Measurements from ENCODE around the gene ZNF618. TPM values are rescaled to one million over a fixed set of nuclear protein-coding genes. Genes with fewer than 3 reads are reported as not detected.

The ZNF618 gene
- total RNA-seq, 2 donors from 2014 or later = 0.33 to 1.4 TPM

GRCh38 chr9:113955076-113955752 lies 79.1 kb downstream of the ZNF618 start:
- H3K4me3 Mint-ChIP-seq = no peak overlapping the region
- H3K27ac Mint-ChIP-seq = no peak overlapping the region
- no peak for ATAC-seq
- no peaks in the 10 kb centered on the region for H3K36me3 Mint-ChIP-seq
- H3K27me3 Mint-ChIP-seq = no peaks in the 10 kb centered on the region
- no peaks in the 10 kb centered on the region for H3K4me1 Mint-ChIP-seq (ENCODE audit: low read depth in 2 of 2)
- no peak for DNase-seq (ENCODE audit: low spot score)
- H3K9me3 Mint-ChIP-seq = no peaks in the 10 kb centered on the region

DNA sequence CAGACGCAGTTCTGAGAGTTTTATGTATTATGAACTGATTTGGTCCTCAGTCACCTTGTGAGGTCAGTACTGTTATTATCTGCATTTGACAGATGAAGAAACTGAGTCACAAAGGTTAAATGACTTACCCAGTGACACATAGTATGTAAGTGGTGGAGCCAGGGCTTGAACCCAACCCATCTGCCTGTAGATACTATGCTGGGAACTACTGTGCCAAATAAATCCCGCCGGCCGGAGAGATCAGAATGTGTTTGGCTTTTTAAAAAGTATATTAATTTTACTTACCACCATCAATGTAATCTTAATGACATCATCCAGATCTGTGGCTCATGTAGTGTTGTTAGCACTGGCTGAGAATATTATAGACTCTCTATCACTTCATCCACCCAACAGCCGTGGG lies 80.8 kb downstream of the ZNF618 start:
- ATAC-seq = no peak
- Mint-ChIP-seq H3K36me3 (no peaks in the 10 kb centered on the region), H3K4me1 (ENCODE audit: low read depth in 2 of 2) (no peaks in the 10 kb centered on the region), H3K9me3 (no peaks in the 10 kb centered on the region), H3K27me3 (no peaks in the 10 kb centered on the region), H3K4me3 (no peak overlapping the region), H3K27ac (no peak overlapping the region)
- no peak for DNase-seq (ENCODE audit: low spot score)

GRCh38 chr9:113957351-113957750 lies 81.2 kb downstream of the ZNF618 start:
- H3K9me3 Mint-ChIP-seq = no peaks in the 10 kb centered on the region
- H3K27me3 Mint-ChIP-seq = no peaks in the 10 kb centered on the region
- ATAC-seq (no peak), DNase-seq (ENCODE audit: low spot score) (no peak)
- no peaks in the 10 kb centered on the region for H3K36me3 Mint-ChIP-seq
- no peak overlapping the region for H3K27ac Mint-ChIP-seq
- H3K4me1 Mint-ChIP-seq (ENCODE audit: low read depth in 2 of 2) = no peaks in the 10 kb centered on the region
- H3K4me3 Mint-ChIP-seq = no peak overlapping the region

GRCh38 chr9:113957821-113958341 lies 81.8 kb downstream of the ZNF618 start:
- H3K4me1 Mint-ChIP-seq (ENCODE audit: low read depth in 2 of 2) = no peaks in the 10 kb centered on the region
- no peaks in the 10 kb centered on the region for H3K36me3 Mint-ChIP-seq
- ATAC-seq (no peak), DNase-seq (ENCODE audit: low spot score) (no peak)
- H3K27me3 Mint-ChIP-seq = no peaks in the 10 kb centered on the region
- no peak overlapping the region for H3K27ac Mint-ChIP-seq
- H3K4me3 Mint-ChIP-seq = no peak overlapping the region
- H3K9me3 Mint-ChIP-seq = no peaks in the 10 kb centered on the region

GRCh38 chr9:113958556-113958955 lies 82.4 kb downstream of the ZNF618 start:
- H3K36me3 Mint-ChIP-seq = no peaks in the 10 kb centered on the region
- no peak for DNase-seq (ENCODE audit: low spot score)
- H3K27ac Mint-ChIP-seq = no peak overlapping the region
- no peak for ATAC-seq
- no peaks in the 10 kb centered on the region for H3K9me3 Mint-ChIP-seq
- H3K27me3 Mint-ChIP-seq = no peaks in the 10 kb centered on the region
- H3K4me1 Mint-ChIP-seq (ENCODE audit: low read depth in 2 of 2) = no peaks in the 10 kb centered on the region
- no peak overlapping the region for H3K4me3 Mint-ChIP-seq

- no peak overlapping the region for H3K27ac Mint-ChIP-seq
- no peak for ATAC-seq
- H3K9me3 Mint-ChIP-seq = no peaks in the 10 kb centered on the region
- no peaks in the 10 kb centered on the region for H3K27me3 Mint-ChIP-seq
- no peaks in the 10 kb centered on the region for H3K36me3 Mint-ChIP-seq
- no peak overlapping the region for H3K4me3 Mint-ChIP-seq
- DNase-seq (ENCODE audit: low spot score) = no peak
- no peaks in the 10 kb centered on the region for H3K4me1 Mint-ChIP-seq (ENCODE audit: low read depth in 2 of 2)
Measured at GRCh38 chr9:113960768-113961167, 84.7 kb downstream of the ZNF618 start.

DNA sequence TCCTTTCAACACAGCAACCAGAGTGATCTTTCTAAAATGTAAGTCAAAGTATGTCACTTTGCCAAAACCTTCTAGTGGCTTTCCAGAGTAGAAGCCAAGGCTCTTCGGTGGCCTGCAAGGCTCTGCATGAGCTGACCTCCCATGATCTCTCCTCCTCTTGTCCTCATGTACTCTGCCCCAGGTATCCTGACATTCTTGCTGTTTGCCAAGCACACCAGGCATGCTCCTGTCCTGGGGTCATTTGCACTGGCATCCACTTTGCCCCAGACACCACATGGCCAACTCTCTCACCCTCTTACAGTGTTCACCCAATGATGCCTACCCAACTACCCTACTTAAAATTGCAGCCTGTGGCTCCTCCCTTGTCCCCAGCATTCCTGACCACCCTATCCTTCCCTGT lies 86.3 kb downstream of the ZNF618 start:
- Mint-ChIP-seq H3K4me1 (ENCODE audit: low read depth in 2 of 2) (no peaks in the 10 kb centered on the region), H3K27me3 (no peaks in the 10 kb centered on the region), H3K4me3 (no peak overlapping the region), H3K36me3 (no peaks in the 10 kb centered on the region), H3K27ac (no peak overlapping the region), H3K9me3 (no peaks in the 10 kb centered on the region)
- ATAC-seq = no peak
- DNase-seq (ENCODE audit: low spot score) = peak; percentile 1

DNA sequence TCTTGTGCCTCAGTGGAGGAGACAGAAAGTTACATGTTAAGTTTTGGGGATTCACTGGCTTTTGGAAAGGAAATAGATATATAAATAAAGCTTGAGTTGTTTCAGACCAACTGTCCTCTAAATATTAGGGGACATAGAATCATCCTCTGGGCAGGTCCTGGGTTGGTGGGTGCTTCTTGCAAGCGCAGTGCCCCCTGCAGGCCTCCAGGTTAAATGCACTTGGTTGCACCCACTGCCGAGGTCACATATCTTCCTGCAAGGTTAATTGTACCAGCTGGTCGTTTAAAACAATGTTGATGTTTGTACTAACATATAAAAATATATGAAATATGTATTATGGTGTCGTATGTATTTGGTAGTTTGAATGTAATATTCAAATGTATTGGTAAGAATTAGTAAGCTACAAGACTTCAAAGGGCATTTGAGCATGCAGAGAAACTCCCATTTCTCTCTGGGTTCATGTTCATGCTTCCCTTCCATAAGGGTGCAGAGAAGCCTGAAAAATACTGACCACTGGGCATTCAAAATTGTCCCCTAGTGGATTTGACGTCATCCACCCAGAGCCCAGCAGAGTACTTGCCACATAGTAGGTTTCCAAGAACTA lies 87.0 kb downstream of the ZNF618 start:
- Mint-ChIP-seq H3K4me1 (ENCODE audit: low read depth in 2 of 2) (no peaks in the 10 kb centered on the region), H3K27me3 (no peaks in the 10 kb centered on the region), H3K9me3 (no peaks in the 10 kb centered on the region), H3K4me3 (no peak overlapping the region), H3K27ac (no peak overlapping the region), H3K36me3 (no peaks in the 10 kb centered on the region)
- DNase-seq (ENCODE audit: low spot score) (peak; percentile 63), ATAC-seq (no peak)

- Mint-ChIP-seq H3K4me1 (ENCODE audit: low read depth in 2 of 2) (no peaks in the 10 kb centered on the region), H3K27me3 (no peaks in the 10 kb centered on the region), H3K4me3 (no peak overlapping the region), H3K9me3 (no peaks in the 10 kb centered on the region), H3K27ac (no peak overlapping the region), H3K36me3 (no peaks in the 10 kb centered on the region)
- DNase-seq (ENCODE audit: low spot score) = peak; percentile 22
- no peak for ATAC-seq
Measured at GRCh38 chr9:113963696-113964494, 87.8 kb downstream of the ZNF618 start.

DNA sequence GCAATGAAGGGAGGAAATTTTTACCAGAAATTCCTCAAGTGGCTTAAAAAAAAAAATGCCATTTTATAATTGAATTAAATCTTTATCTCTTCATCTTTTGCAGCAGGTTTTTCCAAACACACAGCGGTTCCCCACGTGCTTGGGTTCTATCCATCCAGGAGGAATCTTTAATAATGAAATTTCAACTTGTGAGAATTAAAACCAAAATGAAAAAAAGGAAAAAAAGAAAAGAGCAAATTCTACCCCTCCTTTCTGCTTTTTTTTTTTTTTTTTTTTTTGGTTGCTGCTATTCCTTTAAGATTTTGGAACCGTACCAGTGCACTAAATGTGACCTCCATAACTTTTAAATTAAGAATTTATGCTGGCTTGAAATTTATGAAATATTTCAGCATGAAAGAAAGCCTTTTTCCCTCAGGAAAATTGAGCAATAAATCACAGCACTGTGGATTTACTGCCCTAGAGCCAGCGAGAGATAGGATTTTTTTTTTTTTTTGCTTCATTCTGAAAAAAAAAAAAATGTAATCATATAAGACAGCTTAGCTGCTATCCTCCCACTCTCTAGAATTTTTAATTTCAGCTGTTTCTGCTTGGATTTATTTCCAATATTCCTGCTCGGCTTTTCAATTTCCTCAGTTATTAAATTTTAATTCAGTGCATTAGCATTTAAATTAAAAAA lies 88.5 kb downstream of the ZNF618 start:
- DNase-seq (ENCODE audit: low spot score) (no peak), ATAC-seq (no peak)
- Mint-ChIP-seq H3K36me3 (no peaks in the 10 kb centered on the region), H3K27ac (no peak overlapping the region), H3K9me3 (no peaks in the 10 kb centered on the region), H3K27me3 (no peaks in the 10 kb centered on the region), H3K4me3 (no peak overlapping the region), H3K4me1 (ENCODE audit: low read depth in 2 of 2) (no peaks in the 10 kb centered on the region)

- DNase-seq (ENCODE audit: low spot score) (no peak), ATAC-seq (no peak)
- H3K27me3 Mint-ChIP-seq = no peaks in the 10 kb centered on the region
Measured at GRCh38 chr9:113966394-113966793, 90.3 kb downstream of the ZNF618 start.

GRCh38 chr9:113967380-113967779 lies 91.3 kb downstream of the ZNF618 start:
- H3K9me3 Mint-ChIP-seq = no peaks in the 10 kb centered on the region
- no peak overlapping the region for H3K4me3 Mint-ChIP-seq
- H3K27me3 Mint-ChIP-seq = no peaks in the 10 kb centered on the region
- no peaks in the 10 kb centered on the region for H3K4me1 Mint-ChIP-seq (ENCODE audit: low read depth in 2 of 2)
- no peaks in the 10 kb centered on the region for H3K36me3 Mint-ChIP-seq
- DNase-seq (ENCODE audit: low spot score) = no peak
- ATAC-seq = no peak
- H3K27ac Mint-ChIP-seq = no peak overlapping the region

More at GRCh38 chr9:113966394-113966793, 90.3 kb downstream of the ZNF618 start:
- Mint-ChIP-seq H3K36me3 (no peaks in the 10 kb centered on the region), H3K4me3 (no peak overlapping the region), H3K9me3 (no peaks in the 10 kb centered on the region), H3K27ac (no peak overlapping the region), H3K4me1 (ENCODE audit: low read depth in 2 of 2) (no peaks in the 10 kb centered on the region)

DNA sequence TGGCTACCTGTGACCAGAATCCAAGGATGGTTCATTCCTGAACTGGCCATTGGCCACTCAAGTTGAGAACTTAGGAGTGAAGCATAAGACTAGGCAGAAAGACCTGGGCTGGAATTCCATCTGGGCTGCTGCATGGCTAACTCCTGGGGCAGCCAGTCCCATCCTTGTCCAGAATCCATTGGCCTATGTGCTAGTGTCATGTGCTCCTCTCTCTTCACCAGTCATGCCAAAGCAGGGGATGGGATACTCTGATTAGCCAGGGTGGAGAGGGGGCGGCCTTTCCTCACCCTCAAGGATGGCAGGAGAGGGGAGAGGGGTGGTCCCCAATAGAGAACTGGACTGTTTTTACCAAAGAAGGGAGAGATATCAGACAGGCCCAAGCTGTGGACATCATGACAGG lies 93.2 kb downstream of the ZNF618 start:
- no peaks in the 10 kb centered on the region for H3K36me3 Mint-ChIP-seq
- no peaks in the 10 kb centered on the region for H3K27me3 Mint-ChIP-seq
- no peak overlapping the region for H3K4me3 Mint-ChIP-seq
- DNase-seq (ENCODE audit: low spot score) (no peak), ATAC-seq (peak in 1 of 2 donors; percentile 36)
- no peak overlapping the region for H3K27ac Mint-ChIP-seq
- no peaks in the 10 kb centered on the region for H3K9me3 Mint-ChIP-seq
- no peaks in the 10 kb centered on the region for H3K4me1 Mint-ChIP-seq (ENCODE audit: low read depth in 2 of 2)

DNA sequence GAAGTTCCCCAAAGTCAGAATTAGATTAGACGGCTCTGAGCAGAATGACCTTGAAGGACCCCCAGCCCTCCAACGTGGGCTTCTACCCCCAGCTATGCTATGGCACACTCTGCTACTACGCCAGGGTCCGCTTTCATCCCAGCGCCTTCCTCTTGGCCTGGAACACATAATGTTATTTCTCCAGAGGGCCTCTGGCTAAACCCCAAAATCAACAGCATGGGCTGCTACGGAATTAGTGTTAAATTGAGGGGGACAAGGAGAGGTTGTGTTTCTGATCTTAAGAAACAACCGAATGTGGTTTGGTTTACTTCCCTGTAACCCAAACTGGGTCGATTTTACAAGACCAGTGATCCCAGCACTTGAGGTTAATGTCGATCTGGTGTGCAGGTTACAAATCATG lies 97.1 kb downstream of the ZNF618 start:
- Mint-ChIP-seq H3K36me3 (no peaks in the 10 kb centered on the region), H3K9me3 (no peaks in the 10 kb centered on the region), H3K4me3 (no peak overlapping the region), H3K27me3 (no peaks in the 10 kb centered on the region), H3K27ac (no peak overlapping the region), H3K4me1 (ENCODE audit: low read depth in 2 of 2) (no peaks in the 10 kb centered on the region)
- DNase-seq (ENCODE audit: low spot score) (no peak), ATAC-seq (no peak)
